Measurements from ENCODE around the gene WDR37. TPM values are rescaled to one million over a fixed set of nuclear protein-coding genes. Genes with fewer than 3 reads are reported as not detected.

WDR37 gene
- total and polyA plus RNA-seq, 10 of the 15 experiments (the other 5 are each of a cell fraction or from before 2014, with no cell fraction given) = 1.9 to 11.1 (median 7.1) TPM

- TF ChIP-seq NKRF (conservative IDR thresholded peaks at IDR 0.05) = no peak
Observed at GRCh38 chr10:1086787-1087186, 30.6 kb downstream of the WDR37 start (continued).

- 98% methylated on average over 16 of the region's 19 CpGs for WGBS (ENCODE audit: insufficient coverage, insufficient replicate concordance, low lambda C conversion rate, missing lambda C conversion rate)
- ChIA-PET RAD21 (ENCODE audit: unreplicated experiment) (no interaction called here), POLR2A (no interaction called here)
Observed at GRCh38 chr10:1089017-1089689, 33.0 kb downstream of the WDR37 start.

More at GRCh38 chr10:1089017-1089689, 33.0 kb downstream of the WDR37 start:
- no peak for ATAC-seq
- H3K79me2 ChIP-seq (ENCODE audit: control insufficient read depth, insufficient read depth, low read length) = no peaks in the 10 kb centered on the region
- intact Hi-C loops (cut with micrococcal nuclease; ENCODE audit: unreplicated experiment) (no loop called here), in situ Hi-C loops (cut with MboI) (no loop called here)
- BruUV-seq (replicated peaks) = no TSS peak
- H3K4me3 ChIP-seq = no peak overlapping the region
- no peaks in the 10 kb centered on the region for H3K27me3 ChIP-seq (replicated peaks in 1 of 2; ENCODE audit: control insufficient read depth in 2 of 2, insufficient read depth in 2 of 2, low read length in 1 of 2)
- H4K20me1 ChIP-seq (ENCODE audit: control insufficient read depth, insufficient read depth) = no peaks in the 10 kb centered on the region
- peaks cover 6% of the 10 kb centered on the region; the same call in 1 of the 2 replicates for H3K4me1 ChIP-seq (ENCODE audit: control insufficient read depth, insufficient read depth, low read length)
- TF ChIP-seq CREB1 (IDR thresholded peaks at IDR 0.05; ENCODE audit: low read depth) = no peak
- TF ChIP-seq NFYA (IDR thresholded peaks at IDR 0.05; ENCODE audit: borderline replicate concordance, low read depth, low read length) = no peak
- TF ChIP-seq TARDBP (IDR thresholded peaks at IDR 0.05; ENCODE audit: borderline replicate concordance) = no peak
- TF ChIP-seq TCF3 (IDR thresholded peaks at IDR 0.05; ENCODE audit: borderline replicate concordance, insufficient read depth, low read depth, low read length) = no peak
- no peak for TF ChIP-seq MEF2A (IDR thresholded peaks at IDR 0.05; ENCODE audit: insufficient read depth, low read depth, low read length)
- no peak for TF ChIP-seq POLR2A (IDR thresholded peaks at IDR 0.05; ENCODE audit: low read depth, low read length)
- H2AFZ ChIP-seq (ENCODE audit: control insufficient read depth, low read depth, low read length) = no peak overlapping the region
- no peaks in the 10 kb centered on the region for H3K9me3 ChIP-seq (replicated peaks; ENCODE audit: control insufficient read depth, insufficient read depth, low read length)
- no peak overlapping the region for H3K4me2 ChIP-seq (ENCODE audit: control insufficient read depth, insufficient read depth)
- no peak overlapping the region for H3K9ac ChIP-seq (ENCODE audit: control insufficient read depth, insufficient read depth, low read length)
- SMC1A ChIA-PET (ENCODE audit: uncharacterized antibody, unreplicated experiment) = no interaction called here
- no peak for DNase-seq (ENCODE audit: low read depth, low spot score)
- peaks cover 11 to 32% of the 10 kb centered on the region in 2 experiments for H3K36me3 ChIP-seq (ENCODE audit: control insufficient read depth in 2 of 2, insufficient read depth in 2 of 2, low read length in 1 of 2)
- CTCF ChIA-PET = no interaction called here
- no peak overlapping the region for H3K27ac ChIP-seq (ENCODE audit: control insufficient read depth, insufficient read depth)
- no peak for FAIRE-seq

All from GM12878 (cell line).